Psoas muscle (tissue), 8 donors: ENCODE measurements around the gene CLDN14. TPM values are rescaled to one million over a fixed set of nuclear protein-coding genes. Genes with fewer than 3 reads are reported as not detected.

ENCODE experiments used
- ATAC-seq, 4 donors: fragments of 200-7000 bp; cut with Tn5 transposase; one replicate each; pipeline ENCODE4 v1.9.1; 2020; ENCODE audit warnings: moderate library complexity in 3 of 4, mild to moderate bottlenecking in 2 of 4
- DNase-seq, 2 donors: peaks; one replicate each; pipeline ENCODE4 v3.0.0-alpha.2; 2020
- H3K27ac ChIP-seq: fragments of 200-600 bp; one replicate; pipeline ENCODE4 v1.8.0; 2022
- H3K27me3 ChIP-seq, 3 donors: fragments of 200-600 bp in 1 of 3; one replicate each; pipeline versions ENCODE4 v1.6.1 to v1.8.0; 2013 to 2022; ENCODE audit warnings: low read length in 2 of 3, mild to moderate bottlenecking in 2 of 3, moderate library complexity in 1 of 3; ENCODE audit not compliant: insufficient read depth in 3 of 3
- H3K36me3 ChIP-seq, 2 donors: fragments of 200-600 bp in 1 of 2; one replicate each; pipeline versions ENCODE4 v1.6.1 to v1.8.0; 2013 to 2022; ENCODE audit warnings: low read depth in 1 of 2, mild to moderate bottlenecking in 1 of 2, moderate library complexity in 1 of 2; ENCODE audit not compliant: insufficient read depth in 1 of 2
- H3K4me1 ChIP-seq: fragments of 200-600 bp; one replicate; pipeline ENCODE4 v1.8.0; 2022
- H3K4me3 ChIP-seq: fragments of 200-600 bp; one replicate; pipeline ENCODE4 v1.8.0; 2022; ENCODE audit warnings: mild to moderate bottlenecking
- H3K9me3 ChIP-seq: fragments of 200-600 bp; one replicate; pipeline ENCODE4 v1.8.0; 2022
- WGBS, 3 donors: extraction: QIAGEN DNeasy Blood & Tissue Kit; methylation state at CpG; one replicate each; pipeline versions ENCODE4 v1.1.6 to v1.1.7; 2013; 5-methylcytosine and 5-hydroxymethylcytosine counted together
- intact Hi-C, 2 donors: fragments of 100-400 bp; cut with DNase I; formaldehyde crosslinking; loops; one replicate each; pipeline versions ENCODE4 v1.11.0 to v1.14.2; 2022
- polyA plus RNA-seq, 3 donors: library from polyadenylated mRNA; stranded (reverse); fragments of 200-250 nt; gene quantifications; one replicate each; pipeline ENCODE4 v1.2.3, GENCODE V29; 2013
- total RNA-seq, 4 donors: library from RNA; stranded (reverse); fragmentation: NEBNext Ultra II Directional in 2 of 4; extraction: Animal tissue kit (Norgen Biotek cat#: 25700) in 2 of 4; gene quantifications; one replicate each; pipeline versions ENCODE4 v1.2.1 to v1.2.4, GENCODE V29; 2021 to 2023
- TF ChIP-seq, protein P1 (sequence below): fragments of 200-600 bp; IDR thresholded peaks from one replicate; pipeline ENCODE4 v1.8.0; 2022; ENCODE audit warnings: antibody characterized with exemption
- donor health status: healthy with polysubstance abuse.
- donor health status: DM: no; HTN: no; CAD: no; lungs with moderate emphysema.
- donor health status: Bipolar disorder and iron deficiency.
- donor health status: healthy.
- donor health status: DM: yes; HTN: yes; CAD: no.
- donor health status: DM: no; HTN: no; CAD: no.
- donor health status: DM: no; HTN: no; CAD: no.
- donor health status: DM: yes; HTN: yes; CAD: no.

CLDN14 gene
- total and polyA plus RNA-seq, 7 donors = 0.04 to 0.31 (median 0.07) TPM; not detected in 4

DNA sequence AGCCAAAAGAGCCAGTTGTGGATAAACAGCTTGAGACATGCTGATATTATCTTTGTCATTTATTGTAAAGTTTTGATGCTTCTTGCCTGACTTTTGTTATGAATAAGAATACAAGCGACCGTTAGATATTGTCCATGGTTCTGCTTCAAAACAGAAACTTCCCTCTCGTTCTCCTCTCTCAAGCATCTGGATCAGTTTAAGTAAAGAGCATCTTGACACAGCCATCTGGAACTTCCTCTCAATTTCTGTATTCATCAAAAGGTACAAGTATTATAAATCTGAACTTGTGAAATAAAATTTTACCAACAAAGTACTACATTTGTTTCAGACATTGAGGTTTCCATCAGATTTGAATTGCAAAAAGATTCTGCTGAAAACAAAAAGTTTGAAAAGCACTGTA is 36.4 kb upstream of the CLDN14 start:
- ATAC-seq = no peak
- Histone ChIP-seq H3K4me1 (no peaks in the 10 kb centered on the region), H3K4me3 (no peak overlapping the region), H3K9me3 (no peaks in the 10 kb centered on the region), H3K36me3 (no peaks in the 10 kb centered on the region), H3K27ac (no peak overlapping the region), H3K27me3 (no peaks in the 10 kb centered on the region)
- 73 to 77% (median 74%) methylated on average over 3 of the region's 3 CpGs for WGBS, 3 donors
- TF ChIP-seq, protein P1, sequence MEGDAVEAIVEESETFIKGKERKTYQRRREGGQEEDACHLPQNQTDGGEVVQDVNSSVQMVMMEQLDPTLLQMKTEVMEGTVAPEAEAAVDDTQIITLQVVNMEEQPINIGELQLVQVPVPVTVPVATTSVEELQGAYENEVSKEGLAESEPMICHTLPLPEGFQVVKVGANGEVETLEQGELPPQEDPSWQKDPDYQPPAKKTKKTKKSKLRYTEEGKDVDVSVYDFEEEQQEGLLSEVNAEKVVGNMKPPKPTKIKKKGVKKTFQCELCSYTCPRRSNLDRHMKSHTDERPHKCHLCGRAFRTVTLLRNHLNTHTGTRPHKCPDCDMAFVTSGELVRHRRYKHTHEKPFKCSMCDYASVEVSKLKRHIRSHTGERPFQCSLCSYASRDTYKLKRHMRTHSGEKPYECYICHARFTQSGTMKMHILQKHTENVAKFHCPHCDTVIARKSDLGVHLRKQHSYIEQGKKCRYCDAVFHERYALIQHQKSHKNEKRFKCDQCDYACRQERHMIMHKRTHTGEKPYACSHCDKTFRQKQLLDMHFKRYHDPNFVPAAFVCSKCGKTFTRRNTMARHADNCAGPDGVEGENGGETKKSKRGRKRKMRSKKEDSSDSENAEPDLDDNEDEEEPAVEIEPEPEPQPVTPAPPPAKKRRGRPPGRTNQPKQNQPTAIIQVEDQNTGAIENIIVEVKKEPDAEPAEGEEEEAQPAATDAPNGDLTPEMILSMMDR = no peak
- DNase-seq = no peak
- intact Hi-C loops = no loop called here

DNA sequence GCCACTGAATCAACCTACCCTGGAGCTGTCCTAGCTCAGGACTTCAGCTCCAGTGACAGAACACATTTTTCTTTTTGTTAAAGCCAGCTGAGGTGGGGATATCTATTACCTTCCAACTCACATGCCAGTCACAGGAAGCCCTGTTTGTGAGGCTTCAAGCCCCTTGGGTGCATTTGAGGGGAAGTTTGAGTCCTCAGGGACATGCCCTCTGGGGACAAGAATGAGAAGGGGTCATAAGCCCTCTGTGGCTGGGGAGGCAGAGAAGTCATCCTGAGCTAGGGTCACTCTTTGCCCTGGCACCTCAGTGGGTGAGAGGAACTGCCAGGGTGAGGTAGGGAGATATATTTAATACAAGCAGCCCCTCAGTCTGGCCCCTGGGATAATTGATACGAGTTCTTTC is 33.5 kb upstream of the CLDN14 start:
- Histone ChIP-seq H3K4me1 (no peaks in the 10 kb centered on the region), H3K36me3 (no peaks in the 10 kb centered on the region), H3K4me3 (no peak overlapping the region), H3K27me3 (no peaks in the 10 kb centered on the region), H3K9me3 (no peaks in the 10 kb centered on the region), H3K27ac (no peak overlapping the region)
- TF ChIP-seq, protein P1 = no peak
- 58 to 85% (median 70%) methylated on average over 1 of the region's 1 CpG for WGBS, 3 donors
- intact Hi-C loops = no loop called here
- no peak for DNase-seq
- ATAC-seq = no peak

DNA sequence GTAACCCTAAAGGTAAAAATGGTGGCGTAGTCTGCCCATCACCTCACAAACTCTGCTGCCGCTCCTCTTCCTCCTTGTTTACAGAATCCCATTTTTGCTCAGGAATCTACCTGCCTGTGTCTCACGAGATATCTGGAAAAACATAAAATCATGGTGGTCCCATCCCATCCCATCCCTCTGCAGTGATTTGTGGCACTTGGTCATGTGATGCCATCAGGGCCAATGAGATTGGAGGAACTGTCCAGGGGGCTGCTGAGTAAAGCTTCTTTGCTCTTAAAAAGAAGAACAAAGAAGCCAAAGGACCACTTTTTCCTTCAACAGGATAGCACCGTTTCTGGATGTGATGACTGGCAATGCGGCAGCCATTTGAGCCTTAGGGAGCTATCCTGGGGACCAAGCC is 33.0 kb upstream of the CLDN14 start:
- WGBS, 3 donors = 73 to 78% (median 74%) methylated on average over 5 of the region's 5 CpGs
- H3K36me3 ChIP-seq = no peaks in the 10 kb centered on the region
- H3K9me3 ChIP-seq = no peaks in the 10 kb centered on the region
- H3K4me3 ChIP-seq = no peak overlapping the region
- no peaks in the 10 kb centered on the region for H3K4me1 ChIP-seq
- intact Hi-C loops = no loop called here
- no peaks in the 10 kb centered on the region for H3K27me3 ChIP-seq
- DNase-seq (no peak), ATAC-seq (no peak)
- no peak overlapping the region for H3K27ac ChIP-seq
- TF ChIP-seq, protein P1 = no peak

DNA sequence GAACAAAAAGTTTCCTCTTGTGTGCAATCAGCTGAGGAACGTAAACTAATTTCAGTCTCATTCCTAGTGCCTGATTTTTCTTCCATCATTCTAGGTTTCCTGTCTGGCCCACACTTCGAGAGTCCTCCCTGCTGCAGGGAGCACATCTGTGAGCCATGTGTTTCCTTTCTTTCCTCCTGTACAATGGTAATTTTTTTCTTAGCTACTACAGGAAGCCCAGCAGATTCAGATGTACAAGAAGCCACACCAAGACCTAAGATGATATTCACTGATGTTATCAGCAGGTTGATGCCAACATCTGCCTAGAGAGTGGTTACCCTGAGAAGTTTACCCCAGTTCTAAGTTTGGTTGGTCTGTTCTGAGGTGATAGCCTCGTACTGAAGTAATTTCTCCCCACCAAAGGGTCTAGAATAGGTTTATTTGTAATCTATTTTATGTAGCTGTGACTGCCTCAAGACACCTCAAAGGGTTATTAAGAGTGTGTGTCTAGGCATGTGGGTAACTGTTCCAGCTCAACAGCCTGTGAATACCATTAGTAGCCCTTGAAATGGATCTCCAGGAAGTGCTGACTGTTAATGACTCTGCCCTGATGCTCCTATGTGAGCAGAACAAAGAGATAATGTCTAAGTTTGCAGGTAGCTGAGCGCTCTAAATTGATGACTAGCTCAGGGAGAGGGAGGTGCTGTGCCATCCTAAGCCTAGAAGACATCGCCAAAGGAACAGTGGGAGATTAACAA is 31.7 kb upstream of the CLDN14 start:
- ATAC-seq (no peak), DNase-seq (no peak)
- H3K9me3 ChIP-seq = no peaks in the 10 kb centered on the region
- H3K27ac ChIP-seq = no peak overlapping the region
- TF ChIP-seq, protein P1 = no peak
- WGBS, 3 donors = 74 to 76% (median 75%) methylated on average over 5 of the region's 5 CpGs
- no peaks in the 10 kb centered on the region for H3K27me3 ChIP-seq
- H3K4me3 ChIP-seq = no peak overlapping the region
- intact Hi-C loops = no loop called here
- no peaks in the 10 kb centered on the region for H3K4me1 ChIP-seq
- no peaks in the 10 kb centered on the region for H3K36me3 ChIP-seq

DNA sequence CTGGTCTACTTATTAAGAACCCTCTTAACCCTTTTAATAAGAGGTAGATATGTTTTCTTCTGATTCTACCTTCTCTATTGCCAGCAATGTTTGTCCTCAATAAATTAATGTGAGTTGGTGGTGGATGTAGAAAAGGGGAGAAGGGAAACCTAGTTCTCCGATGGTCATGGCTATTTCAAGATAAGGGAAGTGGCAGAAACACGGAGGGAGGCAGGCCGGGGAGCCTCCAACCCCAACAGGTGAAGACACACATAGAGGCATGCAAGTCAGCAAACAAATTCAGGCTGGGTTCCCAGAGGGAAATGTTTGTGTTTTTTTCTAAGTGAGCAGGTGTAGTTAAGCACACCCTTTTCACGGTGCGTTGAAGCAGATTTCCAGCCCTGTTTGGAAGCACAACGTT is 31.0 kb upstream of the CLDN14 start:
- Histone ChIP-seq H3K9me3 (no peaks in the 10 kb centered on the region), H3K36me3 (no peaks in the 10 kb centered on the region), H3K27ac (no peak overlapping the region), H3K4me1 (no peaks in the 10 kb centered on the region), H3K4me3 (no peak overlapping the region), H3K27me3 (no peaks in the 10 kb centered on the region)
- 54 to 68% (median 63%) methylated on average over 6 of the region's 6 CpGs for WGBS, 3 donors
- no peak for DNase-seq
- intact Hi-C loops = no loop called here
- no peak for ATAC-seq
- TF ChIP-seq, protein P1 = no peak
